HepG2 (cell line): ENCODE measurements around the gene ZNF764. TPM values are rescaled to one million over a fixed set of nuclear protein-coding genes. Genes with fewer than 3 reads are reported as not detected.

Experiments
- ATRX ChIP-seq: sonication (generic); formaldehyde crosslinking; IDR thresholded peaks from 2 replicates; pipeline ENCODE4 v1.4.0; 2020; ENCODE audit warnings: missing genetic modification reagents, borderline replicate concordance
- BRCA1 ChIP-seq: sonication (generic); formaldehyde crosslinking; IDR thresholded peaks from 2 replicates; pipeline ENCODE4 v1.4.0; 2020; ENCODE audit warnings: missing genetic modification reagents
- MXI1 ChIP-seq: IDR thresholded peaks from 3 replicates; pipeline ENCODE4 v1.6.1; 2012; ENCODE audit warnings: low read depth, low read length, inconsistent platforms, borderline replicate concordance
- TCF7L2 ChIP-seq: IDR thresholded peaks from 2 replicates; pipeline ENCODE4 v1.6.1; 2011; ENCODE audit warnings: mild to moderate bottlenecking, low read depth, low read length, moderate library complexity
- ZKSCAN5 ChIP-seq: sonication (generic); formaldehyde crosslinking; IDR thresholded peaks from 2 replicates; pipeline ENCODE4 v1.5.1; 2020; ENCODE audit warnings: mild to moderate bottlenecking, missing genetic modification reagents
- ZNF33B ChIP-seq: sonication (generic); formaldehyde crosslinking; IDR thresholded peaks from 2 replicates; pipeline ENCODE4 v1.5.1; 2020; ENCODE audit warnings: mild to moderate bottlenecking, missing genetic modification reagents
- ZNF616 ChIP-seq: sonication (generic); formaldehyde crosslinking; IDR thresholded peaks from 2 replicates; pipeline ENCODE4 v1.5.0; 2020; ENCODE audit warnings: low read depth, mild to moderate bottlenecking, missing genetic modification reagents
- ZNF709 ChIP-seq: sonication (generic); formaldehyde crosslinking; IDR thresholded peaks from 2 replicates; pipeline ENCODE4 v1.5.0; 2020; ENCODE audit warnings: mild to moderate bottlenecking, missing genetic modification reagents
- ZNF713 ChIP-seq: sonication (generic); formaldehyde crosslinking; IDR thresholded peaks from 2 replicates; pipeline ENCODE4 v1.4.0; 2020; ENCODE audit warnings: mild to moderate bottlenecking, missing genetic modification reagents
- polyA plus RNA-seq, 8 experiments: library from polyadenylated mRNA; depleted of rRNA in 3 of 8; stranded (reverse) in 7 of 8; unstranded in 1 of 8; fragments of >200 nt; fragmentation: Illumina TruSeq in 4 of 8; extraction: Trizol in 4 of 8; gene quantifications; 2 replicates each; pipeline versions ENCODE4 v1.2.1 to v1.2.3, GENCODE V29; 2011 to 2016; ENCODE audit warnings: low read depth in 4 of 8, missing spikeins in 1 of 8, mixed read lengths in 1 of 8; ENCODE audit not compliant: insufficient read depth in 1 of 8
- total RNA-seq, 5 experiments: library from RNA; depleted of rRNA; stranded (reverse); fragments of >200 nt; fragmentation: Illumina TruSeq; extraction: Trizol; gene quantifications; 2 replicates each; pipeline ENCODE4 v1.2.3, GENCODE V29; 2016; ENCODE audit warnings: low read depth in 1 of 5
- TF ChIP-seq, protein P1 (sequence below): sonication (generic); formaldehyde crosslinking; IDR thresholded peaks from 2 replicates; pipeline ENCODE4 v1.4.0; 2020; ENCODE audit warnings: missing genetic modification reagents, borderline replicate concordance
- TF ChIP-seq, protein P2 (sequence below): IDR thresholded peaks from 2 replicates; pipeline ENCODE4 v1.6.1; 2018; ENCODE audit warnings: missing genetic modification reagents, mild to moderate bottlenecking, missing compliant biosample characterization
- TF ChIP-seq, protein P3 (sequence below): sonication (generic); formaldehyde crosslinking; IDR thresholded peaks from 2 replicates; pipeline ENCODE4 v1.8.1; 2023; ENCODE audit warnings: missing genetic modification reagents, inconsistent platforms, borderline replicate concordance
- TF ChIP-seq, protein P4 (sequence below): IDR thresholded peaks from 2 replicates; pipeline ENCODE4 v1.6.1; 2016
- TF ChIP-seq, protein P5 (sequence below): sonication (generic); formaldehyde crosslinking; conservative IDR thresholded peaks from 2 replicates; pipeline ENCODE4 v1.4.0; 2020; ENCODE audit warnings: missing genetic modification reagents
- TF ChIP-seq, protein P6 (sequence below): sonication (generic); formaldehyde crosslinking; IDR thresholded peaks from 2 replicates; pipeline ENCODE4 v1.4.0; 2020; ENCODE audit warnings: missing genetic modification reagents, borderline replicate concordance

ZNF764 gene
- total and polyA plus RNA-seq, 2 of the 13 experiments (the other 11 are each of a cell fraction or from before 2014, with no cell fraction given), result 4.1 to 9.1 TPM

DNA sequence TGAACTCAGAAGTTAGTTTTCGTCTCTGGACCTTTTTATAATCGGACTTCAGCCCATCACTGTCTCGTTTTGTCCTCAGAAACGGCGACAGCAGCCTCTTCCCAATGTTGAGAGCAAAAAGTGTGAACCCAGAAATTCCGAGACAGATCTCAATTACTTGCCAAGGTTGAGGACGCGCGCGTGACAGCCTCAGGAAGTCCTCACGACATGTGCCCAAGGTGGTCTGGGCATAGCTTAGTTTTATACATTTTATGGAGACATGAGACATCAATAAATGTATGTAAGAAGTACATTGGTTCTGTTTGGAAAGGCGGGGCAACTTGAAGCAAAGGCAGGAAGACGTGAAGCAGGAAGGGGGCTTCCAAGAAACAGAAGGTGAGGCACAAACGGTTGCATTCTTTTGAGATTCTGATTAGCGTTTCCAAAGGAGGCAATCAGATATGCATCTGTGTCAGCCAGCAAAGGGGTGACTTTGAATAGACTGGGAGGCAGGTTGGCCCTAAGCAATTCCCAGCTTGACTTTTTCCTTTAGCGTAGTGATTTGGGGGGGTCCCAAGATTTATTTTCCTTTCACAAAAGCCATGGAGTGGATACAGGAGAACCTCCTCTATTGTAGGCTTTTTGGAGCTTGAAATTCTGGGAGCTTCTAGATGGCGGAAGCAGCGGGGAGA, 22.9 kb downstream of the ZNF764 start (continued):
- no peak for TF ChIP-seq ATRX (CRISPR knock-in tag)
- TF ChIP-seq ZNF33B (CRISPR knock-in tag), result no peak
- no peak for TF ChIP-seq ZNF713 (CRISPR knock-in tag)
- TF ChIP-seq BRCA1 (CRISPR knock-in tag), result 0 out of 2 replicates have a peak, but pooled peaks have one; percentile 2
- TF ChIP-seq, protein P1, sequence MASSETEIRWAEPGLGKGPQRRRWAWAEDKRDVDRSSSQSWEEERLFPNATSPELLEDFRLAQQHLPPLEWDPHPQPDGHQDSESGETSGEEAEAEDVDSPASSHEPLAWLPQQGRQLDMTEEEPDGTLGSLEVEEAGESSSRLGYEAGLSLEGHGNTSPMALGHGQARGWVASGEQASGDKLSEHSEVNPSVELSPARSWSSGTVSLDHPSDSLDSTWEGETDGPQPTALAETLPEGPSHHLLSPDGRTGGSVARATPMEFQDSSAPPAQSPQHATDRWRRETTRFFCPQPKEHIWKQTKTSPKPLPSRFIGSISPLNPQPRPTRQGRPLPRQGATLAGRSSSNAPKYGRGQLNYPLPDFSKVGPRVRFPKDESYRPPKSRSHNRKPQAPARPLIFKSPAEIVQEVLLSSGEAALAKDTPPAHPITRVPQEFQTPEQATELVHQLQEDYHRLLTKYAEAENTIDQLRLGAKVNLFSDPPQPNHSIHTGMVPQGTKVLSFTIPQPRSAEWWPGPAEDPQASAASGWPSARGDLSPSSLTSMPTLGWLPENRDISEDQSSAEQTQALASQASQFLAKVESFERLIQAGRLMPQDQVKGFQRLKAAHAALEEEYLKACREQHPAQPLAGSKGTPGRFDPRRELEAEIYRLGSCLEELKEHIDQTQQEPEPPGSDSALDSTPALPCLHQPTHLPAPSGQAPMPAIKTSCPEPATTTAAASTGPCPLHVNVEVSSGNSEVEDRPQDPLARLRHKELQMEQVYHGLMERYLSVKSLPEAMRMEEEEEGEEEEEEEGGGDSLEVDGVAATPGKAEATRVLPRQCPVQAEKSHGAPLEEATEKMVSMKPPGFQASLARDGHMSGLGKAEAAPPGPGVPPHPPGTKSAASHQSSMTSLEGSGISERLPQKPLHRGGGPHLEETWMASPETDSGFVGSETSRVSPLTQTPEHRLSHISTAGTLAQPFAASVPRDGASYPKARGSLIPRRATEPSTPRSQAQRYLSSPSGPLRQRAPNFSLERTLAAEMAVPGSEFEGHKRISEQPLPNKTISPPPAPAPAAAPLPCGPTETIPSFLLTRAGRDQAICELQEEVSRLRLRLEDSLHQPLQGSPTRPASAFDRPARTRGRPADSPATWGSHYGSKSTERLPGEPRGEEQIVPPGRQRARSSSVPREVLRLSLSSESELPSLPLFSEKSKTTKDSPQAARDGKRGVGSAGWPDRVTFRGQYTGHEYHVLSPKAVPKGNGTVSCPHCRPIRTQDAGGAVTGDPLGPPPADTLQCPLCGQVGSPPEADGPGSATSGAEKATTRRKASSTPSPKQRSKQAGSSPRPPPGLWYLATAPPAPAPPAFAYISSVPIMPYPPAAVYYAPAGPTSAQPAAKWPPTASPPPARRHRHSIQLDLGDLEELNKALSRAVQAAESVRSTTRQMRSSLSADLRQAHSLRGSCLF (CRISPR knock-in tag), result no peak
- TF ChIP-seq, protein P2, sequence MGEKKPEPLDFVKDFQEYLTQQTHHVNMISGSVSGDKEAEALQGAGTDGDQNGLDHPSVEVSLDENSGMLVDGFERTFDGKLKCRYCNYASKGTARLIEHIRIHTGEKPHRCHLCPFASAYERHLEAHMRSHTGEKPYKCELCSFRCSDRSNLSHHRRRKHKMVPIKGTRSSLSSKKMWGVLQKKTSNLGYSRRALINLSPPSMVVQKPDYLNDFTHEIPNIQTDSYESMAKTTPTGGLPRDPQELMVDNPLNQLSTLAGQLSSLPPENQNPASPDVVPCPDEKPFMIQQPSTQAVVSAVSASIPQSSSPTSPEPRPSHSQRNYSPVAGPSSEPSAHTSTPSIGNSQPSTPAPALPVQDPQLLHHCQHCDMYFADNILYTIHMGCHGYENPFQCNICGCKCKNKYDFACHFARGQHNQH (CRISPR knock-in tag), result no peak
- TF ChIP-seq ZNF709, result peak; percentile 53; the same call in 1 of the 2 replicates
- TF ChIP-seq, protein P3, sequence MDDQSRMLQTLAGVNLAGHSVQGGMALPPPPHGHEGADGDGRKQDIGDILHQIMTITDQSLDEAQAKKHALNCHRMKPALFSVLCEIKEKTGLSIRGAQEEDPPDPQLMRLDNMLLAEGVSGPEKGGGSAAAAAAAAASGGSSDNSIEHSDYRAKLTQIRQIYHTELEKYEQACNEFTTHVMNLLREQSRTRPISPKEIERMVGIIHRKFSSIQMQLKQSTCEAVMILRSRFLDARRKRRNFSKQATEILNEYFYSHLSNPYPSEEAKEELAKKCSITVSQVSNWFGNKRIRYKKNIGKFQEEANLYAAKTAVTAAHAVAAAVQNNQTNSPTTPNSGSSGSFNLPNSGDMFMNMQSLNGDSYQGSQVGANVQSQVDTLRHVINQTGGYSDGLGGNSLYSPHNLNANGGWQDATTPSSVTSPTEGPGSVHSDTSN, result no peak
- no peak for TF ChIP-seq ZKSCAN5 (CRISPR knock-in tag)
- TF ChIP-seq, protein P4, sequence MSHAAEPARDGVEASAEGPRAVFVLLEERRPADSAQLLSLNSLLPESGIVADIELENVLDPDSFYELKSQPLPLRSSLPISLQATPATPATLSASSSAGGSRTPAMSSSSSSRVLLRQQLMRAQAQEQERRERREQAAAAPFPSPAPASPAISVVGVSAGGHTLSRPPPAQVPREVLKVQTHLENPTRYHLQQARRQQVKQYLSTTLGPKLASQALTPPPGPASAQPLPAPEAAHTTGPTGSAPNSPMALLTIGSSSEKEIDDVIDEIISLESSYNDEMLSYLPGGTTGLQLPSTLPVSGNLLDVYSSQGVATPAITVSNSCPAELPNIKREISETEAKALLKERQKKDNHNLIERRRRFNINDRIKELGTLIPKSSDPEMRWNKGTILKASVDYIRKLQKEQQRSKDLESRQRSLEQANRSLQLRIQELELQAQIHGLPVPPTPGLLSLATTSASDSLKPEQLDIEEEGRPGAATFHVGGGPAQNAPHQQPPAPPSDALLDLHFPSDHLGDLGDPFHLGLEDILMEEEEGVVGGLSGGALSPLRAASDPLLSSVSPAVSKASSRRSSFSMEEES (CRISPR knock-in tag), result peak; percentile 13; the same call in 1 of the 2 replicates
- TF ChIP-seq, protein P5, sequence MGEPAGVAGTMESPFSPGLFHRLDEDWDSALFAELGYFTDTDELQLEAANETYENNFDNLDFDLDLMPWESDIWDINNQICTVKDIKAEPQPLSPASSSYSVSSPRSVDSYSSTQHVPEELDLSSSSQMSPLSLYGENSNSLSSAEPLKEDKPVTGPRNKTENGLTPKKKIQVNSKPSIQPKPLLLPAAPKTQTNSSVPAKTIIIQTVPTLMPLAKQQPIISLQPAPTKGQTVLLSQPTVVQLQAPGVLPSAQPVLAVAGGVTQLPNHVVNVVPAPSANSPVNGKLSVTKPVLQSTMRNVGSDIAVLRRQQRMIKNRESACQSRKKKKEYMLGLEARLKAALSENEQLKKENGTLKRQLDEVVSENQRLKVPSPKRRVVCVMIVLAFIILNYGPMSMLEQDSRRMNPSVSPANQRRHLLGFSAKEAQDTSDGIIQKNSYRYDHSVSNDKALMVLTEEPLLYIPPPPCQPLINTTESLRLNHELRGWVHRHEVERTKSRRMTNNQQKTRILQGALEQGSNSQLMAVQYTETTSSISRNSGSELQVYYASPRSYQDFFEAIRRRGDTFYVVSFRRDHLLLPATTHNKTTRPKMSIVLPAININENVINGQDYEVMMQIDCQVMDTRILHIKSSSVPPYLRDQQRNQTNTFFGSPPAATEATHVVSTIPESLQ, result no peak
- TF ChIP-seq MXI1, result no peak
- TF ChIP-seq, protein P6, sequence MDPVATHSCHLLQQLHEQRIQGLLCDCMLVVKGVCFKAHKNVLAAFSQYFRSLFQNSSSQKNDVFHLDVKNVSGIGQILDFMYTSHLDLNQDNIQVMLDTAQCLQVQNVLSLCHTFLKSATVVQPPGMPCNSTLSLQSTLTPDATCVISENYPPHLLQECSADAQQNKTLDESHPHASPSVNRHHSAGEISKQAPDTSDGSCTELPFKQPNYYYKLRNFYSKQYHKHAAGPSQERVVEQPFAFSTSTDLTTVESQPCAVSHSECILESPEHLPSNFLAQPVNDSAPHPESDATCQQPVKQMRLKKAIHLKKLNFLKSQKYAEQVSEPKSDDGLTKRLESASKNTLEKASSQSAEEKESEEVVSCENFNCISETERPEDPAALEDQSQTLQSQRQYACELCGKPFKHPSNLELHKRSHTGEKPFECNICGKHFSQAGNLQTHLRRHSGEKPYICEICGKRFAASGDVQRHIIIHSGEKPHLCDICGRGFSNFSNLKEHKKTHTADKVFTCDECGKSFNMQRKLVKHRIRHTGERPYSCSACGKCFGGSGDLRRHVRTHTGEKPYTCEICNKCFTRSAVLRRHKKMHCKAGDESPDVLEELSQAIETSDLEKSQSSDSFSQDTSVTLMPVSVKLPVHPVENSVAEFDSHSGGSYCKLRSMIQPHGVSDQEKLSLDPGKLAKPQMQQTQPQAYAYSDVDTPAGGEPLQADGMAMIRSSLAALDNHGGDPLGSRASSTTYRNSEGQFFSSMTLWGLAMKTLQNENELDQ (CRISPR knock-in tag), result no peak
- TF ChIP-seq TCF7L2, result no peak
- TF ChIP-seq ZNF616, result no peak; the same call in 1 of the 2 replicates
